KOPT-K1 (cell line): Measurements from ENCODE around the gene RIPPLY1.

Experiments used
- H3K27ac ChIP-seq: fragments of 200-600 bp; sonication (generic); 2 replicates; pipeline ENCODE4 v1.5.1; 2016; ENCODE audit warnings: antibody characterized with exemption, mild to moderate bottlenecking, low read depth, low read length; ENCODE audit not compliant: poor library complexity, severe bottlenecking
- H3K36me3 ChIP-seq: fragments of 200-600 bp; sonication (generic); 2 replicates; pipeline ENCODE4 v1.5.1; 2017; ENCODE audit warnings: antibody characterized with exemption, mild to moderate bottlenecking, low read length, moderate library complexity; ENCODE audit not compliant: insufficient read depth
- H3K9me3 ChIP-seq: fragments of 200-600 bp; sonication (generic); 2 replicates; pipeline ENCODE4 v1.5.1; 2017; ENCODE audit warnings: antibody characterized with exemption, low read length, mild to moderate bottlenecking; ENCODE audit not compliant: insufficient read depth, poor library complexity, severe bottlenecking

RIPPLY1 gene

GRCh38 chrX:106903291-106903824 lies at the start of gene RIPPLY1:
RIPPLY1 (minus strand) TSS chrX:106903341; CDS start chrX:106903287, 54 bp downstream.
- no peaks in the 10 kb centered on the region for H3K9me3 ChIP-seq
- H3K36me3 ChIP-seq, result no peaks in the 10 kb centered on the region
- no peak within 1 kb of the TSS for H3K27ac ChIP-seq

GRCh38 chrX:106952538-106952937 lies 49.4 kb upstream of the RIPPLY1 start:
- Histone ChIP-seq H3K27ac (no peak overlapping the region), H3K9me3 (no peaks in the 10 kb centered on the region), H3K36me3 (no peaks in the 10 kb centered on the region)

GRCh38 chrX:106952089-106952488 lies 48.9 kb upstream of the RIPPLY1 start:
- no peak overlapping the region for H3K27ac ChIP-seq
- no peaks in the 10 kb centered on the region for H3K36me3 ChIP-seq

GRCh38 chrX:106951230-106951629 lies 48.1 kb upstream of the RIPPLY1 start:
- Histone ChIP-seq H3K36me3 (no peaks in the 10 kb centered on the region), H3K9me3 (no peaks in the 10 kb centered on the region), H3K27ac (no peak overlapping the region)

More at GRCh38 chrX:106952089-106952488, 48.9 kb upstream of the RIPPLY1 start:
- H3K9me3 ChIP-seq, result no peaks in the 10 kb centered on the region

GRCh38 chrX:106950381-106950780 lies 47.2 kb upstream of the RIPPLY1 start:
- H3K36me3 ChIP-seq, result no peaks in the 10 kb centered on the region
- H3K27ac ChIP-seq, result no peak overlapping the region
- H3K9me3 ChIP-seq, result no peaks in the 10 kb centered on the region

GRCh38 chrX:106949366-106949765 lies 46.2 kb upstream of the RIPPLY1 start:
- Histone ChIP-seq H3K27ac (no peak overlapping the region), H3K36me3 (no peaks in the 10 kb centered on the region), H3K9me3 (no peaks in the 10 kb centered on the region)

- H3K27ac ChIP-seq, result no peak overlapping the region
- no peaks in the 10 kb centered on the region for H3K36me3 ChIP-seq
- H3K9me3 ChIP-seq, result no peaks in the 10 kb centered on the region
Measured at GRCh38 chrX:106948641-106949040, 45.5 kb upstream of the RIPPLY1 start.

- H3K36me3 ChIP-seq, result no peaks in the 10 kb centered on the region
- H3K27ac ChIP-seq, result no peak overlapping the region
Measured at GRCh38 chrX:106946464-106946863, 43.3 kb upstream of the RIPPLY1 start.

GRCh38 chrX:106940068-106940467 lies 36.9 kb upstream of the RIPPLY1 start:
- Histone ChIP-seq H3K9me3 (no peaks in the 10 kb centered on the region), H3K27ac (no peak overlapping the region), H3K36me3 (no peaks in the 10 kb centered on the region; the same call in 1 of the 2 replicates)

More at GRCh38 chrX:106946464-106946863, 43.3 kb upstream of the RIPPLY1 start:
- H3K9me3 ChIP-seq, result no peaks in the 10 kb centered on the region

GRCh38 chrX:106939566-106939965 lies 36.4 kb upstream of the RIPPLY1 start:
- Histone ChIP-seq H3K27ac (no peak overlapping the region), H3K9me3 (no peaks in the 10 kb centered on the region), H3K36me3 (no peaks in the 10 kb centered on the region; the same call in 1 of the 2 replicates)

GRCh38 chrX:106936246-106936645 lies 33.1 kb upstream of the RIPPLY1 start:
- Histone ChIP-seq H3K36me3 (no peaks in the 10 kb centered on the region; the same call in 1 of the 2 replicates), H3K9me3 (no peaks in the 10 kb centered on the region), H3K27ac (no peak overlapping the region)

GRCh38 chrX:106935175-106935574 lies 32.0 kb upstream of the RIPPLY1 start:
- no peaks in the 10 kb centered on the region for H3K9me3 ChIP-seq
- no peaks in the 10 kb centered on the region for H3K36me3 ChIP-seq
- no peak overlapping the region for H3K27ac ChIP-seq

GRCh38 chrX:106933538-106933961 lies 30.4 kb upstream of the RIPPLY1 start:
- Histone ChIP-seq H3K27ac (peak overlapping the region; percentile 57), H3K9me3 (no peaks in the 10 kb centered on the region), H3K36me3 (no peaks in the 10 kb centered on the region)

GRCh38 chrX:106932960-106933537 lies 29.9 kb upstream of the RIPPLY1 start:
- Histone ChIP-seq H3K9me3 (no peaks in the 10 kb centered on the region), H3K36me3 (no peaks in the 10 kb centered on the region), H3K27ac (peak overlapping the region; percentile 57)

- Histone ChIP-seq H3K36me3 (no peaks in the 10 kb centered on the region), H3K27ac (no peak overlapping the region), H3K9me3 (no peaks in the 10 kb centered on the region)
Measured at GRCh38 chrX:106932492-106932923, 29.4 kb upstream of the RIPPLY1 start.
